ENCODE measurements around the gene SRSF5. TPM values are rescaled to one million over a fixed set of nuclear protein-coding genes. Genes with fewer than 3 reads are reported as not detected.

Gene SRSF5
- total RNA-seq, 1 donor from 2014 or later, result 319 TPM

DNA sequence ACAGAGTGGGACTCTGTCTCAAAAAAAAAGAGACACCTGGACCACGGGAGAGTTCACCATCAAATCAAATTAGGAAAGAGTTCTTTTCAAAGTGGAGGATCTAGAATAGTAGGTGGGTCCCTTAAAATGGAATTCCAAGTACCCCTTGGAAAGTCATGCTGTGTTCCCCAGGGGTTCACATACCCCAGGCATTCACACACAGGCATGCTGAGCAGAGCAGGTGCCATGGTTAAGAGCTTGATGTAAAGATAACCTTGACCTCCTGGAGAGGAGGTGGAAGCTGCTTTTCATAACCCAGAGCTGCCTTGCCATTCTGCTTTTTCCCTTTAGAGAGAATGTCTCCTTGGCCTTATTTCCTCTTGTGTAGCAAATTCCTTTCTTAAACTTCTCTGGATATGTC, 14.2 kb upstream of the SRSF5 start:
- Mint-ChIP-seq H3K27ac (ENCODE audit: unreplicated experiment) (no peak overlapping the region), H3K9me3 (ENCODE audit: unreplicated experiment) (no peaks in the 10 kb centered on the region), H3K4me3 (ENCODE audit: unreplicated experiment) (no peak overlapping the region), H3K27me3 (ENCODE audit: unreplicated experiment) (peaks cover 1% of the 10 kb centered on the region), H3K36me3 (ENCODE audit: unreplicated experiment) (no peaks in the 10 kb centered on the region), H3K4me1 (ENCODE audit: low read depth, unreplicated experiment) (no peaks in the 10 kb centered on the region)
- TF ChIP-seq, protein P1, sequence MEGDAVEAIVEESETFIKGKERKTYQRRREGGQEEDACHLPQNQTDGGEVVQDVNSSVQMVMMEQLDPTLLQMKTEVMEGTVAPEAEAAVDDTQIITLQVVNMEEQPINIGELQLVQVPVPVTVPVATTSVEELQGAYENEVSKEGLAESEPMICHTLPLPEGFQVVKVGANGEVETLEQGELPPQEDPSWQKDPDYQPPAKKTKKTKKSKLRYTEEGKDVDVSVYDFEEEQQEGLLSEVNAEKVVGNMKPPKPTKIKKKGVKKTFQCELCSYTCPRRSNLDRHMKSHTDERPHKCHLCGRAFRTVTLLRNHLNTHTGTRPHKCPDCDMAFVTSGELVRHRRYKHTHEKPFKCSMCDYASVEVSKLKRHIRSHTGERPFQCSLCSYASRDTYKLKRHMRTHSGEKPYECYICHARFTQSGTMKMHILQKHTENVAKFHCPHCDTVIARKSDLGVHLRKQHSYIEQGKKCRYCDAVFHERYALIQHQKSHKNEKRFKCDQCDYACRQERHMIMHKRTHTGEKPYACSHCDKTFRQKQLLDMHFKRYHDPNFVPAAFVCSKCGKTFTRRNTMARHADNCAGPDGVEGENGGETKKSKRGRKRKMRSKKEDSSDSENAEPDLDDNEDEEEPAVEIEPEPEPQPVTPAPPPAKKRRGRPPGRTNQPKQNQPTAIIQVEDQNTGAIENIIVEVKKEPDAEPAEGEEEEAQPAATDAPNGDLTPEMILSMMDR (IDR thresholded peaks at IDR 0.05; ENCODE audit: partially characterized antibody, unreplicated experiment), result no peak
- no peak for DNase-seq

DNA sequence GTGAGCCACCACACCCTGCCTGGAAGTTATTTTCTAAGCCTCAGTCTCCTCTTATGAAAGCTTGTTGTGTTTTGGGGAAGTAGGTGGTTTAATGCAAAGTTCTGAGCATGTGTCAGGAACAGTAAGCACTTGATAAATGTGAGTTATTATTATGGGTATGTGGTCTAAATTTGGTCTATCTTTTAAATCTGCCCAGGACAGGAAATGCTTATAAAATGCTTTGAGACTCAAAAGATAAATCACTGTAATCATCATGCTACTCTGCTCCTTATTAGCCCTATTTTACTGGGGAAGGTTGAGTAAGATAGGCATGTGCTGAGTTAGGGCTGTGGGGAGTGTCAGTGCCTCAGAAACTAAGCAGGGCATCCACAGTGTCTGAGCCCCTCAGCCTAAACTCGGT, 13.1 kb upstream of the SRSF5 start:
- no peaks in the 10 kb centered on the region for H3K4me1 Mint-ChIP-seq (ENCODE audit: low read depth, unreplicated experiment)
- peaks cover 3% of the 10 kb centered on the region for H3K27me3 Mint-ChIP-seq (ENCODE audit: unreplicated experiment)
- DNase-seq, result no peak
- no peaks in the 10 kb centered on the region for H3K9me3 Mint-ChIP-seq (ENCODE audit: unreplicated experiment)
- no peak overlapping the region for H3K27ac Mint-ChIP-seq (ENCODE audit: unreplicated experiment)
- no peaks in the 10 kb centered on the region for H3K36me3 Mint-ChIP-seq (ENCODE audit: unreplicated experiment)
- TF ChIP-seq, protein P1 (IDR thresholded peaks at IDR 0.05; ENCODE audit: partially characterized antibody, unreplicated experiment), result no peak
- H3K4me3 Mint-ChIP-seq (ENCODE audit: unreplicated experiment), result no peak overlapping the region

DNA sequence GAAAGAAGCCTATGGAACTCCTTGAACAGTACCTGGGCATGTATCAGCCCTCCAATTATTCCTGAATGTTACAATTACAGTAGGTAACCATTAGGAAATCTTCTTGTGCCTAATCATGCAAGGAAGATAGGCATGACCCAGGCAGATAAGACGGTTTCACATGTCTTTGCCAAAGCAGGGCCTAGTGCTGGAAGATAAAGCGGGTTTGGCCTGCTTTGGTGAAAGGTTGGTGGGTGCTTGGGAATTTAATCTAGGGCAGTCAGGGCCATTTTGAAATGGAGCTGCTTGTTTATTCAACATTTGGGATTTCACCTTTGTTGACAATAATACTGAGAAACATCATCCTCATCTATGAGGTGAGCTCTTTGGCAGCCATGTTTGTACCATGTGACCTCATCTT, 12.5 kb upstream of the SRSF5 start:
- H3K36me3 Mint-ChIP-seq (ENCODE audit: unreplicated experiment), result no peaks in the 10 kb centered on the region
- no peak for DNase-seq
- H3K4me3 Mint-ChIP-seq (ENCODE audit: unreplicated experiment), result no peak overlapping the region
- H3K27me3 Mint-ChIP-seq (ENCODE audit: unreplicated experiment), result peaks cover 4% of the 10 kb centered on the region
- no peak overlapping the region for H3K27ac Mint-ChIP-seq (ENCODE audit: unreplicated experiment)
- TF ChIP-seq, protein P1 (IDR thresholded peaks at IDR 0.05; ENCODE audit: partially characterized antibody, unreplicated experiment), result no peak
- H3K9me3 Mint-ChIP-seq (ENCODE audit: unreplicated experiment), result no peaks in the 10 kb centered on the region
- H3K4me1 Mint-ChIP-seq (ENCODE audit: low read depth, unreplicated experiment), result no peaks in the 10 kb centered on the region

GRCh38 chr14:69755296-69755695, 11.6 kb upstream of the SRSF5 start:
- H3K4me3 Mint-ChIP-seq (ENCODE audit: unreplicated experiment), result no peak overlapping the region
- no peaks in the 10 kb centered on the region for H3K9me3 Mint-ChIP-seq (ENCODE audit: unreplicated experiment)
- H3K36me3 Mint-ChIP-seq (ENCODE audit: unreplicated experiment), result no peaks in the 10 kb centered on the region
- DNase-seq, result no peak
- H3K27ac Mint-ChIP-seq (ENCODE audit: unreplicated experiment), result no peak overlapping the region
- peaks cover 4% of the 10 kb centered on the region for H3K27me3 Mint-ChIP-seq (ENCODE audit: unreplicated experiment)
- no peaks in the 10 kb centered on the region for H3K4me1 Mint-ChIP-seq (ENCODE audit: low read depth, unreplicated experiment)
- TF ChIP-seq, protein P1 (IDR thresholded peaks at IDR 0.05; ENCODE audit: partially characterized antibody, unreplicated experiment), result no peak

GRCh38 chr14:69755784-69756183, 11.2 kb upstream of the SRSF5 start:
- Mint-ChIP-seq H3K4me1 (ENCODE audit: low read depth, unreplicated experiment) (no peaks in the 10 kb centered on the region), H3K4me3 (ENCODE audit: unreplicated experiment) (no peak overlapping the region), H3K27me3 (ENCODE audit: unreplicated experiment) (peaks cover 4% of the 10 kb centered on the region), H3K9me3 (ENCODE audit: unreplicated experiment) (peaks cover under 1% of the 10 kb centered on the region), H3K36me3 (ENCODE audit: unreplicated experiment) (no peaks in the 10 kb centered on the region), H3K27ac (ENCODE audit: unreplicated experiment) (no peak overlapping the region)
- TF ChIP-seq, protein P1 (IDR thresholded peaks at IDR 0.05; ENCODE audit: partially characterized antibody, unreplicated experiment), result no peak
- no peak for DNase-seq

Data from glutamatergic neuron (in vitro differentiated cells).